H9 (cell line): Measurements from ENCODE around the gene IL18BP. TPM values are rescaled to one million over a fixed set of nuclear protein-coding genes. Genes with fewer than 3 reads are reported as not detected.

Experiments
- DNase-seq: peaks from one replicate; pipeline ENCODE4 v3.0.0-alpha.2; 2017
- H2AFZ ChIP-seq: one replicate; pipeline ENCODE4 v1.6.1; 2013; ENCODE audit warnings: mild to moderate bottlenecking, low read length, control low read depth, moderate library complexity
- H2AK5ac ChIP-seq: 2 replicates; pipeline ENCODE4 v1.6.1; 2013; ENCODE audit warnings: low read length, control low read depth, mixed read lengths; ENCODE audit not compliant: insufficient read length
- H2BK120ac ChIP-seq: one replicate; pipeline ENCODE4 v1.6.1; 2013; ENCODE audit warnings: low read depth, mild to moderate bottlenecking, low read length, control low read depth, inconsistent platforms; ENCODE audit not compliant: poor library complexity, severe bottlenecking
- H2BK12ac ChIP-seq: 2 replicates; pipeline ENCODE4 v1.6.1; 2013; ENCODE audit warnings: low read length, control low read depth, mixed read lengths, low read depth; ENCODE audit not compliant: insufficient read length
- H2BK15ac ChIP-seq: 2 replicates; pipeline ENCODE4 v1.6.1; 2013; ENCODE audit warnings: low read depth, low read length, control low read depth
- H2BK20ac ChIP-seq: one replicate; pipeline ENCODE4 v1.6.1; 2013; ENCODE audit warnings: low read depth, mild to moderate bottlenecking, low read length, control low read depth, inconsistent platforms; ENCODE audit not compliant: poor library complexity, severe bottlenecking
- H2BK5ac ChIP-seq: 2 replicates; pipeline ENCODE4 v1.6.1; 2013; ENCODE audit warnings: low read length, control low read depth, mixed read lengths; ENCODE audit not compliant: insufficient read length
- H3K14ac ChIP-seq: 2 replicates; pipeline ENCODE4 v1.6.1; 2013; ENCODE audit warnings: low read length, control low read depth; ENCODE audit not compliant: insufficient read depth
- H3K18ac ChIP-seq: 2 replicates; pipeline ENCODE4 v1.6.1; 2013; ENCODE audit warnings: low read depth, mild to moderate bottlenecking, mixed read lengths, low read length, control low read depth; ENCODE audit not compliant: insufficient read length
- H3K23ac ChIP-seq: 2 replicates; pipeline ENCODE4 v1.6.1; 2013; ENCODE audit warnings: low read length, control low read depth, mixed read lengths, low read depth; ENCODE audit not compliant: insufficient read length
- H3K23me2 ChIP-seq: 2 replicates; pipeline ENCODE4 v1.6.1; 2013; ENCODE audit warnings: low read depth, mild to moderate bottlenecking, mixed read lengths, low read length, control low read depth; ENCODE audit not compliant: insufficient read length, poor library complexity, severe bottlenecking
- H3K27ac ChIP-seq: 2 replicates; pipeline ENCODE4 v1.5.1; 2013; ENCODE audit warnings: low read length, control low read depth, mixed read lengths, low read depth; ENCODE audit not compliant: insufficient read length
- H3K27me3 ChIP-seq: 2 replicates; pipeline ENCODE4 v1.6.1; 2013; ENCODE audit warnings: low read length, control low read depth, inconsistent platforms; ENCODE audit not compliant: insufficient read depth
- H3K4ac ChIP-seq: 2 replicates; pipeline ENCODE4 v1.6.1; 2013; ENCODE audit warnings: low read depth, mild to moderate bottlenecking, control low read depth, inconsistent platforms, low read length, moderate library complexity
- H3K4me1 ChIP-seq: 2 replicates; pipeline ENCODE4 v1.6.1; 2013; ENCODE audit warnings: low read length, control low read depth, inconsistent platforms; ENCODE audit not compliant: insufficient read depth
- H3K4me2 ChIP-seq: 2 replicates; pipeline ENCODE4 v1.6.1; 2013; ENCODE audit warnings: low read length, control low read depth, mixed read lengths; ENCODE audit not compliant: insufficient read length, insufficient read depth
- H3K56ac ChIP-seq: 2 replicates; pipeline ENCODE4 v1.6.1; 2013; ENCODE audit warnings: low read depth, mild to moderate bottlenecking, mixed read lengths, low read length, control low read depth; ENCODE audit not compliant: insufficient read length
- H3K79me1 ChIP-seq: 2 replicates; pipeline ENCODE4 v1.6.1; 2013; ENCODE audit warnings: low read depth, mild to moderate bottlenecking, moderate library complexity, low read length, control low read depth, inconsistent platforms; ENCODE audit not compliant: insufficient read depth, poor library complexity, severe bottlenecking
- H3K79me2 ChIP-seq: 2 replicates; pipeline ENCODE4 v1.6.1; 2013; ENCODE audit warnings: low read length, control low read depth, inconsistent platforms; ENCODE audit not compliant: insufficient read depth
- H3K9ac ChIP-seq: 2 replicates; pipeline ENCODE4 v1.6.1; 2013; ENCODE audit warnings: low read length, control low read depth, mixed read lengths; ENCODE audit not compliant: insufficient read length; ENCODE audit errors: extremely low read depth
- H3K9me3 ChIP-seq: one replicate; pipeline ENCODE4 v1.6.1; 2013; ENCODE audit warnings: low read depth, low read length, inconsistent platforms; ENCODE audit not compliant: control insufficient read depth
- H3T11ph ChIP-seq: one replicate; pipeline ENCODE4 v1.6.1; 2013; ENCODE audit warnings: mild to moderate bottlenecking, low read length, control low read depth, inconsistent platforms
- H4K20me1 ChIP-seq: one replicate; pipeline ENCODE4 v1.6.1; 2013; ENCODE audit not compliant: control insufficient read depth, insufficient read length, insufficient read depth
- H4K5ac ChIP-seq: 2 replicates; pipeline ENCODE4 v1.6.1; 2013; ENCODE audit warnings: low read depth, mild to moderate bottlenecking, mixed read lengths, low read length, control low read depth; ENCODE audit not compliant: insufficient read length
- H4K8ac ChIP-seq: replicated peaks from 2 replicates; pipeline ENCODE4 v1.6.1; 2013; ENCODE audit warnings: low read length, control low read depth, mixed read lengths, low read depth; ENCODE audit not compliant: insufficient read length
- H4K91ac ChIP-seq: 2 replicates; pipeline ENCODE4 v1.6.1; 2013; ENCODE audit warnings: low read depth, mild to moderate bottlenecking, moderate library complexity, mixed read lengths, low read length, control low read depth; ENCODE audit not compliant: insufficient read length
- H3K27ac Mint-ChIP-seq, 3 experiments: 2 replicates in 2 of 3; 3 replicates in 1 of 3; pipeline ENCODE4 v1.8.0; 2020 to 2021; ENCODE audit warnings: mixed read lengths in 3 of 3, mild to moderate bottlenecking in 1 of 3, moderate library complexity in 1 of 3
- H3K27me3 Mint-ChIP-seq: 2 replicates; pipeline ENCODE4 v1.8.0; 2021; ENCODE audit warnings: low read depth, mild to moderate bottlenecking, moderate library complexity, mixed read lengths
- H3K36me3 Mint-ChIP-seq, 3 experiments: 2 replicates in 2 of 3; 3 replicates in 1 of 3; pipeline ENCODE4 v1.8.0; 2020 to 2021; ENCODE audit warnings: low read depth in 3 of 3, mixed read lengths in 3 of 3; ENCODE audit not compliant: insufficient read depth in 1 of 3
- H3K4me1 Mint-ChIP-seq, 2 experiments: 2 replicates each; pipeline ENCODE4 v1.8.0; 2020; ENCODE audit warnings: mixed read lengths in 2 of 2
- H3K4me3 Mint-ChIP-seq, 2 experiments: 2 replicates in 1 of 2; 3 replicates in 1 of 2; pipeline ENCODE4 v1.8.0; 2020 to 2021; ENCODE audit warnings: mild to moderate bottlenecking in 2 of 2, mixed read lengths in 2 of 2, moderate library complexity in 1 of 2
- H3K9me3 Mint-ChIP-seq, 2 experiments: 2 replicates in 1 of 2; 3 replicates in 1 of 2; pipeline ENCODE4 v1.8.0; 2020; ENCODE audit warnings: mild to moderate bottlenecking in 2 of 2, mixed read lengths in 2 of 2, moderate library complexity in 1 of 2
- CTCF ChIP-seq: fragments of 200-600 bp; sonication (generic); conservative IDR thresholded peaks from 3 replicates; pipeline ENCODE4 v1.8.0; 2021; ENCODE audit warnings: antibody characterized with exemption, mild to moderate bottlenecking
- WGBS: extraction: QIAGEN DNeasy Blood & Tissue Kit; methylation state at CpG from one replicate; pipeline ENCODE4 v1.1.7; 2013; ENCODE audit warnings: missing lambda C conversion rate, low lambda C conversion rate, mixed read lengths; ENCODE audit not compliant: insufficient read length; ENCODE audit errors: extremely low coverage; 5-methylcytosine and 5-hydroxymethylcytosine counted together
- long read RNA-seq: library from polyadenylated mRNA; unstranded; transcript quantifications from one replicate; pipeline ENCODE4 v2.0.0, GENCODE V29; 2020
- total RNA-seq: library from RNA; stranded (reverse); gene quantifications from 2 replicates; pipeline ENCODE4 v1.2.1, GENCODE V29; 2021

The IL18BP gene
- 10.2 and 10.6 TPM in 2 replicates for total RNA-seq
- long read RNA-seq, result 0 reads

GRCh38 chr11:71998649-71999310 is at the start of gene IL18BP:
TSS of gene IL18BP (plus strand) at chr11:71998909. CDS start at chr11:71999985, 1,076 bp downstream.
- Histone ChIP-seq H3K27me3 (no peaks in the 10 kb centered on the region), H3T11ph (no peak within 1 kb of the TSS), H3K4ac (no peak within 1 kb of the TSS), H3K27ac (no peak within 1 kb of the TSS), H2BK20ac (no peak within 1 kb of the TSS), H3K14ac (no peak within 1 kb of the TSS), H2BK5ac (no peak within 1 kb of the TSS), H4K91ac (no peak within 1 kb of the TSS), H3K56ac (no peak within 1 kb of the TSS), H4K20me1 (peaks cover 2% of the 10 kb centered on the region), H3K79me2 (no peaks in the 10 kb centered on the region), H3K9me3 (no peaks in the 10 kb centered on the region), H3K18ac (no peak within 1 kb of the TSS), H2BK15ac (no peak within 1 kb of the TSS), H4K8ac (no peak within 1 kb of the TSS), H3K4me2 (no peak within 1 kb of the TSS), H3K9ac (no peak within 1 kb of the TSS), H2BK12ac (no peak within 1 kb of the TSS), H3K4me1 (no peaks in the 10 kb centered on the region), H3K79me1 (no peaks in the 10 kb centered on the region), H3K23ac (no peak within 1 kb of the TSS), H2BK120ac (no peak within 1 kb of the TSS), H2AFZ (no peak within 1 kb of the TSS), H2AK5ac (no peak within 1 kb of the TSS), H3K23me2 (no peaks in the 10 kb centered on the region), H4K5ac (no peak within 1 kb of the TSS)
- H3K36me3 Mint-ChIP-seq, result peaks cover 18 to 42% (median 24%) of the 10 kb centered on the region in 3 experiments; a peak in 6 of 7 replicates
- H3K4me3 Mint-ChIP-seq, result no peak within 1 kb of the TSS
- H3K9me3 Mint-ChIP-seq, result no peaks in the 10 kb centered on the region
- H3K27me3 Mint-ChIP-seq, result peaks cover 3% of the 10 kb centered on the region; the same call in 1 of the 2 replicates
- peaks cover 0 to 7% of the 10 kb centered on the region in 2 experiments; a peak in 1 of 4 replicates for H3K4me1 Mint-ChIP-seq
- peak within 1 kb of the TSS; percentile 13 to 73 (median 72); a peak in 6 of 7 replicates for H3K27ac Mint-ChIP-seq
- TF ChIP-seq CTCF, result no peak
- WGBS, result no CpG with 5 or more reads among the region's 11 CpGs
- DNase-seq, result no peak
